SH-SY5Y (cell line): ENCODE results near the gene LILRA1.
"Not testable (repeated sequence)": the region's sequence is repeated elsewhere in the genome, so short reads cannot be mapped to it uniquely, and the experiment has no call there.

Experiments
- GATA2 ChIP-seq: IDR thresholded peaks from 2 replicates; pipeline ENCODE4 v1.6.1; 2011; ENCODE audit warnings: mild to moderate bottlenecking, low read depth, low read length
- GATA3 ChIP-seq: IDR thresholded peaks from 2 replicates; pipeline ENCODE4 v1.6.1; 2011; ENCODE audit warnings: low read depth, mild to moderate bottlenecking, low read length, moderate library complexity

The LILRA1 gene

DNA sequence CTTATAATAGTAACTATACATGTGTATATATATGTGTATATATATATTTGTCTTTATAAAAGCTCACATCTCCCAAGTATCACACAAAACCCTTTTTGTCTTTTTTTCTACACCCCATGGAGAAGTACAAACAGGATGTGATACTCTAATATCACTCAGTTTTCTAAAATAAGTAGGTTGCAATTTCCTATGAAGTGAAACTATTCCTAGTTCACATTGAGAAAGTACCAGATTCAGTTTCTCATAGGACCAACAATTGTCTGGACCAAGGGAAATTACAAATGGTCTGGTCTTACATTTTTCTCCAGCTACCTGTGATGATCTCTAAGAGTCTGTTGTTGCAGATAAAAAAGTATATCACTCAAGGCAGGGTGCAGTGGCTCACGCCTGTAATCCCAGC, 19.0 kb downstream of the LILRA1 start:
- no peak for TF ChIP-seq GATA2

DNA sequence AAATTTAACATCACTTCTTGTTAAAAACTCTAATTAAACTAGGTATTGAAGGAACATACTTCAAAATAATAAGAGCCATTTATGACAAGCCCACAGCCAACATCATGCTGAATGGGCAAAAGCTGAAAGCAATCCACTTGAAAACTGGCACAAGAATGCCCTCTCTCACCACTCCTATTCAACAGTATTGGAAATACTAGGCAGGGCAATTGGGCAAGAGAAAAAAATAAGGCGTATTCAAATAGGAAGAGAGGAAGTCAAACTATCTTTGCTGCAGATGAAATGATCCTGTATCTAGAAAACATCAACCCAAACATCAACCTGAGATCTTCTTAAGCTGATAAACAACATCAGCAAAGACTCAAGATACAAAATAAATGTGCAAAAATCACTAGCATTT, 21.3 kb downstream of the LILRA1 start:
- TF ChIP-seq GATA3, result no peak
- TF ChIP-seq GATA2, result no peak

- no peak for TF ChIP-seq GATA2
- no peak for TF ChIP-seq GATA3
Measured at GRCh38 chr19:54616057-54616456, 22.6 kb downstream of the LILRA1 start.

GRCh38 chr19:54616821-54617560, 23.6 kb downstream of the LILRA1 start:
- TF ChIP-seq GATA3, result no peak
- no peak for TF ChIP-seq GATA2

GRCh38 chr19:54620464-54620863, 27.0 kb downstream of the LILRA1 start:
- no peak for TF ChIP-seq GATA3
- no peak for TF ChIP-seq GATA2

GRCh38 chr19:54622431-54622830, 29.0 kb downstream of the LILRA1 start:
- TF ChIP-seq GATA2, result no peak
- no peak for TF ChIP-seq GATA3

DNA sequence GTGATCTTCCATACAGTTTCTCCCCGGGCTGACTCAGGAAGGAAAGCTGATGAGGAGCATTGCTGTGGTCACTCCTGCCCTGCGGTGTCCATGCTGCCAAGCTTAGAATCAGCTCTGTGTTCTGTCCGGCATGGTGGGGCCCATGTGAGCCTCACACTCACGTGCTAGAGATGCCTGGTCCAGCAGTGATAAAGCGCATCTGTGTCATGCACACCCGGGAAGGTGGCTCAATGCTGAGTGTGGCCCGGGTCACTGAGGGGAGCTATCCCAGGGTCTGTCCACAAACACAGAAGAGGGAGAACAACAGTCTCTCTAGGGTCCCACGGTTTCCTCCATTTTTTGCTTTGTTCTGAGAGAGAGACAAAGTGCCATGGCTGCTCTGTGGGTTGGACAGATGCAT, 33.3 kb downstream of the LILRA1 start:
- TF ChIP-seq GATA2, result no peak
- TF ChIP-seq GATA3, result no peak

GRCh38 chr19:54630262-54630661, 36.8 kb downstream of the LILRA1 start, which contains the start of gene LILRB1:
Gene LILRB1 (plus strand): TSS chr19:54630484. CDS start chr19:54631074, 590 bp downstream.
- TF ChIP-seq GATA3, GATA2: not testable (repeated sequence)

DNA sequence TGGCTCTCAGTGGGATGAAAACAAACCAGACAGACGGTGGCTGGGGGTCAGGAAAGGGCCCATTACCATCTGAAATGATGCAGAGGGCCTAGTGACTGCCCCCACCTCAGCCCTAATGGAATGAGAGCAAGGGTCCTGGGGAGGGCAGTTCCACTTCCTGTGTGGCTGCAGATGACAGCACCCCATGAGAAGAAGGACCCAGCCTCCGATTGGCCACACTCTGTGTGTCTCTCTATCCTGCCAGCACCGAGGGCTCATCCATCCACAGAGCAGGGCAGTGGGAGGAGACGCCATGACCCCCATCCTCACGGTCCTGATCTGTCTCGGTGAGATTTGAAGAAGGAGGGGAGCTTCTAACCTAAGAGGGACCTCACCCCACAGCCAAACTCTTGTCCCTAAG, 37.4 kb downstream of the LILRA1 start:
- TF ChIP-seq GATA2 (no peak), GATA3 (no peak)

DNA sequence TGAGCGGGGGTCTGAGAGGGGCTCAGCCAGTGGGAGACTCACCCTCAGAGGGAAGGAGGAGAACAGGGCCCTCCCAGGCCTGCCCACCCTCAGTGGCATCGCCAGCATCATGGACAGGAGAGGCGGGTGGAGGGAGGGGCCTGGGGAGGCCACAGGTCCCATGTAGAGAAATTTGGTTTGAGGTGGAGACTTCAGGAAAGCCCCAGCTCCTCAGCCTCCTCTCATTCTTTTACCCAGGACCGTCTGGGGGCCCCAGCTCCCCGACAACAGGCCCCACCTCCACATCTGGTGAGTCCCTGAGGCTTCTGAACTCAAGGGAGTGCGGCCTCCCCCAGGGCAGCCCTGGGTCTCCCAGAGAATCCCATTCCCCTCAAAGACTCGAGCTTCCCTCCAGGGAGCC, 40.0 kb downstream of the LILRA1 start:
- no peak for TF ChIP-seq GATA3

DNA sequence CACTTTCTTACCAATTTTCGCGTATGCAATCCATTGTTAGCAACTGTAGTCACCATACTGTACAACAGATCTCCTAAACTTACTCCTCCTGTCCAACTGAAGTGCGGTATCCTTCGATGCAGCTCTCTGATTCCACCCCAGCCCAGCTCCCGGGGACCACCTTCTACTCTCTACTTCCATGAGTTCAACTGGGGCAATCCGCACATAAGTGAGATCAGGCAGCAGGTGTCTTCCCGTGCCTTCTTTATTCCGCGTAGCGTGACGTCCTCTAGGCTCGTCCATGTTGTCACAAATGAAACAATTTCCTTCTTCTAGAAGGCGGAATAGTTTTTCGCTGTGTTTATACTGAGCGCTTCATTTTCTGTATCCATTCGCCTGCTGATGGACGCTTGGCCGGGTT, 45.3 kb downstream of the LILRA1 start:
- no peak for TF ChIP-seq GATA3
- no peak for TF ChIP-seq GATA2

GRCh38 chr19:54644056-54644455, 50.6 kb downstream of the LILRA1 start:
- no peak for TF ChIP-seq GATA2

DNA sequence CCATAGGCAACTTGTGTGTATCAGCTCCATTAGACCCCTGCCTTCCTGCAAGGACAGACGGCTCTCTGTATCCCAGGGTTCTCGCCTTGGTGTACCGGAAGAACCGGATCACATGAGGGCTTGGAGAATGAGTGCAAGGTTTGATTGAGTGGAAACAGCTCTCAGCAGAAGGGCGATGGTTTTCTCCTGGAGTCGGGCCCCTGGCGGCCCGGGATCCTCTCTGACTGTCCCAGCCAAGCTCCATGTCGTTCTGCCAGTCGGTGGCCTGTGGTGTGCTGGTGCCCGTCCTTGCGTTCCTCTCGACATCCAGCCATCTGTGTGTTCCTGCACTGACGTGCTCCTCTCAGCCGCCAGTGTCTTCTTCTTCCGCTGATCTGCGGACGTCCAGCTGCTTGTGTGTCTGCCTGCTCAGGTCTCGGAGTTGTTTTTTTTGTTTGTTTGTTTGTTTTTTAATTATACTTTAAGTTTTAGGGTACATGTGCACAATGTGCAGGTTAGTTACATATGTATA, 53.0 kb downstream of the LILRA1 start:
- TF ChIP-seq GATA2 (no peak), GATA3 (no peak)

- no peak for TF ChIP-seq GATA3
- TF ChIP-seq GATA2, result no peak
Measured at GRCh38 chr19:54648129-54648528, 54.7 kb downstream of the LILRA1 start.

DNA sequence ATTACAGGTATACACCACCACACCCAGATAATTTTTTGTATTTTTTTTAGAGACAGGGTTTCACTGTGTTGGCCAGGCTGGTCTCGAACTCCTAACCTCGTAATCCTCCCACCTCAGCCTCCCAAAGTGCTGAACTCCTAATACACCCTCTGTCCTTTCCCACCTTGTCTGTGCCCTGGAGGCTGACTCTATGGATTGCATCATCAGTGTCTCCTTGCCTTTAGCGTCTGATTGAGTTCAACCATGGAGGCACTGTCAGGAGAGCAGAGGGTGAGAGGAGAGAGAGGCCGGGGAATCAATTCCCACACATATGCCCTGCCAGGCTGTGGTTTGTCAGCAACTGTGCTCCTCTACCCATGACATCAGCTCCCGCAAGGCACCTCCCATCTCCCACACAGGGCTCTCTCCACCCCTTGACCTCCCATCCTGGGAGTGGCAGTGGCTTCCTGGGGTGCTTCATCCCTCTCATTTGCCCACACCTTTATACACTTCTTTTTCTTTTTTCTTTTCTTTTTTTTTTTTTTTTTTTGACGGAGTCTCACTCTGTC, 56.8 kb downstream of the LILRA1 start:
- TF ChIP-seq GATA2, result no peak
- TF ChIP-seq GATA3, result no peak
